Lower leg skin (tissue), 3 donors: Measurements from ENCODE around the gene FARS2.

ENCODE experiments used
- POLR2A ChIP-seq, 2 donors: fragments of 450-650 bp; IDR thresholded peaks; one replicate each; pipeline ENCODE4 v1.6.1; 2016 to 2017; ENCODE audit warnings: antibody characterized with exemption in 2 of 2, mild to moderate bottlenecking in 1 of 2, moderate library complexity in 1 of 2
- TF ChIP-seq, protein P1 (sequence below), 3 donors: fragments of 450-650 bp; IDR thresholded peaks; one replicate each; pipeline ENCODE4 v1.5.1; 2016; ENCODE audit warnings: antibody characterized with exemption in 3 of 3, mild to moderate bottlenecking in 3 of 3, moderate library complexity in 2 of 3

DNA sequence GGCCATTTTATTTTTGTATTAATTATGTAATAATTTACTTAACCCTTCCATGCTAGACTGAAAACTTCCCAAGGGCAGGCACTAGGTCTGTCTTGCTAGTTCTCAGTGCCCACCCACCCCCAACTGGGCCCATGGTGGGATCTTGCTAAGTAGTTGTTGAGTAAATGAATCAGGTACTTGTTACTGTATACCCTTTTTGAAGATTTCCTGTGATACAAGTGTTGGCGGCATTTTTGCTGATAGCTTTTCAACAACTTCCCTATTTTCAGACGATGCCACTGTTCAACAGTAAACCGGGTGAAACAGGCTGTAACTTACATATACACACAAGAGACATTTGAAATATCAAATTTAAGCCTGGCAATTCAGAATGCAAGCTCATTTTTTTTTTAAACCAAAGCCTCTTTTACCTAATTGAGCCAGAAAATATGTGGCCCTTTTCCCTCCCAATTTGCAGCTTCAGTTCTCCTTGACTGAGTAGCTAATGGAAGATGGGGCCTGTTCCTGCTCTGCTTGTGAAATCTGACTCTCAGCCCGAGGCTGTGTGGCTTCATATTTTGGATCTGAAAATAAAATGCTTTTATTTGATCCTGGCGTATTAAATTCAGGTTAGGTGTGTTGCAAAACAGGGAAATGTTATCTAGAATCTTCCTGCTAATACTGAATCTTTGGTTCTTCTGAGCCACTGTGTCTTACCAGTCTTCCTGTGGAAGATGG is 457.1 kb downstream of the FARS2 start:
- TF ChIP-seq POLR2A (IDR thresholded peaks at IDR 0.05), result no peak
- TF ChIP-seq, protein P1, sequence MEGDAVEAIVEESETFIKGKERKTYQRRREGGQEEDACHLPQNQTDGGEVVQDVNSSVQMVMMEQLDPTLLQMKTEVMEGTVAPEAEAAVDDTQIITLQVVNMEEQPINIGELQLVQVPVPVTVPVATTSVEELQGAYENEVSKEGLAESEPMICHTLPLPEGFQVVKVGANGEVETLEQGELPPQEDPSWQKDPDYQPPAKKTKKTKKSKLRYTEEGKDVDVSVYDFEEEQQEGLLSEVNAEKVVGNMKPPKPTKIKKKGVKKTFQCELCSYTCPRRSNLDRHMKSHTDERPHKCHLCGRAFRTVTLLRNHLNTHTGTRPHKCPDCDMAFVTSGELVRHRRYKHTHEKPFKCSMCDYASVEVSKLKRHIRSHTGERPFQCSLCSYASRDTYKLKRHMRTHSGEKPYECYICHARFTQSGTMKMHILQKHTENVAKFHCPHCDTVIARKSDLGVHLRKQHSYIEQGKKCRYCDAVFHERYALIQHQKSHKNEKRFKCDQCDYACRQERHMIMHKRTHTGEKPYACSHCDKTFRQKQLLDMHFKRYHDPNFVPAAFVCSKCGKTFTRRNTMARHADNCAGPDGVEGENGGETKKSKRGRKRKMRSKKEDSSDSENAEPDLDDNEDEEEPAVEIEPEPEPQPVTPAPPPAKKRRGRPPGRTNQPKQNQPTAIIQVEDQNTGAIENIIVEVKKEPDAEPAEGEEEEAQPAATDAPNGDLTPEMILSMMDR (IDR thresholded peaks at IDR 0.05), result no peak
